Limb (tissue), 2 donors: ENCODE results near the gene EXD3.

Source experiments
- DNase-seq, 2 donors: peaks; one replicate each; pipeline ENCODE4 v3.0.0-alpha.2; 2016; ENCODE audit errors: extremely low spot score in 2 of 2

The EXD3 gene

GRCh38 chr9:137448602-137448962 lies 25.6 kb upstream of the EXD3 start:
- DNase-seq: no peak

- DNase-seq: no peak
Measured at GRCh38 chr9:137447722-137448601, 25.0 kb upstream of the EXD3 start.

- no peak for DNase-seq
Measured at GRCh38 chr9:137446851-137447471, 24.0 kb upstream of the EXD3 start.

- no peak for DNase-seq
Measured at GRCh38 chr9:137445930-137446431, 23.0 kb upstream of the EXD3 start.

GRCh38 chr9:137445275-137445807 lies 22.4 kb upstream of the EXD3 start:
- peak in 1 of 2 donors; percentile 81 for DNase-seq

GRCh38 chr9:137444106-137444790 lies 21.3 kb upstream of the EXD3 start:
- DNase-seq: no peak

- DNase-seq: no peak
Measured at GRCh38 chr9:137441935-137442321, 19.0 kb upstream of the EXD3 start.

- DNase-seq: peak in 1 of 2 donors; percentile 74
Measured at GRCh38 chr9:137441289-137441934, 18.4 kb upstream of the EXD3 start, which contains the start of gene ENTPD8. TSS of gene ENTPD8 (minus strand) at chr9:137441357. CDS start at chr9:137438285, 3,072 bp downstream.

- no peak for DNase-seq
Measured at GRCh38 chr9:137439158-137439714, 16.3 kb upstream of the EXD3 start.

GRCh38 chr9:137438591-137439157 lies 15.7 kb upstream of the EXD3 start:
- no peak for DNase-seq

GRCh38 chr9:137437691-137438590 lies 15.0 kb upstream of the EXD3 start:
- no peak for DNase-seq

- no peak for DNase-seq
Measured at GRCh38 chr9:137436761-137437600, 14.0 kb upstream of the EXD3 start.

GRCh38 chr9:137435980-137436760 lies 13.2 kb upstream of the EXD3 start:
- no peak for DNase-seq

- DNase-seq: no peak
Measured at GRCh38 chr9:137435381-137435891, 12.5 kb upstream of the EXD3 start.

- no peak for DNase-seq
Measured at GRCh38 chr9:137434498-137435380, 11.8 kb upstream of the EXD3 start.

GRCh38 chr9:137433916-137434431 lies 11.0 kb upstream of the EXD3 start:
- DNase-seq: no peak
